CD4-positive, alpha-beta T cell treated with Interleukin-17A for 1 hour (primary cell): ENCODE measurements around the gene MRPL51.
"Not testable (repeated sequence)": the region's sequence is repeated elsewhere in the genome, so short reads cannot be mapped to it uniquely, and the experiment has no call there.

Experiments used
- DNase-seq: peaks from one replicate; pipeline ENCODE4 v3.0.0-alpha.2; 2020

MRPL51 gene

GRCh38 chr12:6530576-6531260, 37.7 kb upstream of the MRPL51 start:
- no peak for DNase-seq

DNA sequence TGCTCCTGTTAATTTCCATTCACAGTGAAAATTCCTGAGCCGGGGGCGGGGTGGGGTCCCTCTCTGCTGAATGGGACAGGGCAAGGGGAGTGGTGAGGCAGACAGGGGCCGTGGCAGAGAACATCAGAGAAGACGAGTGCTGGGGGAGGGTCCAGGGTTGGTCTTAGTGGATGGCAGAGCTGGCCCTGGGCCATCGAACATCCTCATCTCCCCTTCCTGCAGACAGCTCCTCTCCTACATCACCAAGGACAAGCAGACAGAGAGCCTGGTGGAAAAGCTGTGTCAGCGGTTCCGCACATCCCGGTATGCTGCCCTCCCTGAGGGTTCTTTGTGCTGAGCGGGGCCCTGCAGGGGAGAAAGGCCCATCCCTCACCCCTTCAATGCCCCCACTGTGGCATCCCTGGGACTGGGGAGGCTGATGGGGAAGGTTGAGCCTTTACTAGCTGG, 36.3 kb upstream of the MRPL51 start:
- DNase-seq = no peak

- no peak for DNase-seq
Observed at GRCh38 chr12:6528539-6529235, 35.6 kb upstream of the MRPL51 start.

DNA sequence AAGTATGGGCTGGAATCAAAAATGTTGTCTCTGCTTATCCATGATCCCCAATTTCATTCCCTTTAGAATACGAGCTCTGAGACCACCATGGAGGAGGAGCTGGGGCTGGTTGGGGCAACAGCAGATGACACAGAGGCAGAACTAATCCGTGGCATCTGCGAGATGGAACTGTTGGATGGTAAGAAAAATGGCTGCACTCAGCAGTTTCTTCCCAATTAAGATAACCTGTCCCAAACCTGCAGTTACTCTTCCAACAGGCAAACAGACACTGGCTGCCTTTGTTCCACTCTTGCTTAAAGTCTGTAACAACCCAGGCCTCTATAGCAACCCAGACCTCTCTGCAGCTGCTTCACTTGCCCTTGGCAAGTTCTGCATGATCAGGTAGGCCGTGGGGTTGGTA, 34.6 kb upstream of the MRPL51 start:
- no peak for DNase-seq

GRCh38 chr12:6526766-6527525, 33.9 kb upstream of the MRPL51 start:
- no peak for DNase-seq

GRCh38 chr12:6526201-6526600, 33.1 kb upstream of the MRPL51 start:
- no peak for DNase-seq

GRCh38 chr12:6524648-6525047, 31.6 kb upstream of the MRPL51 start:
- DNase-seq = no peak

DNA sequence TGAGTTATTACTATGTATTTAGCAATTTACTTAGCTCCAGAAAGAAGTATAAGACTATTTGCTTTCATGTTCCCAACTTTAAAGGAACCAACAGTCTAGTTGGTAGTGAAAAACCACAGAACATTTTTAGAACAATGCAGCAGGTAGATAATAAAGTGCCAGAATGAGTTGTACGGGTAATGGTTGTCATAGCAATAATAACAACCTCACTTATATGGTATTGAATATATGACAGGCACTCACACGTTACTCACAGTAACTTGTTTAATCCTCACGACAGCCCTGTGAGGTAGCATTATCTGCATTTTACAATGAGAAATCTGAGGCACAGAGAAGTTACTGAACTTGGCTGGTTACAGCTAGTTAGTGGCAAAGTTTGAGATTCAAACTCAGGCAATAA, 30.6 kb upstream of the MRPL51 start:
- DNase-seq = no peak

- no peak for DNase-seq
Observed at GRCh38 chr12:6522193-6522592, 29.1 kb upstream of the MRPL51 start.

DNA sequence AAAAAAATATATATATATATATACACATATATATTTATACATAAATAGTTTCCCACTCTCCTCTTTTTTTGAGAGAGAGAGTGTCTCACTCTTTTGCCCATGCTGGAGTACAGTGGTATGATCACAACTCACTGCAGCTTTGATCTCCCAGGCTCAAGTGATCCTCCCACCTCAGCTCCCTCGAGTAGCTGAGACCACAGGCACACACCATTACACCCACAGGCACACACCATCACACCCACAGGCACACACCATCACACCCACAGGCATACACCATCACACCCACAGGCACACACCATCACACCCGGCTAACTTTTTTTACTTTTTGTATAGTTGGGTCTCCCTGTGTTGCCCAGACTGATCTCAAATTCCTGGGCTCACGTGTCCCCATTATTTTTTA, 27.1 kb upstream of the MRPL51 start:
- no peak for DNase-seq

- DNase-seq = no peak
Observed at GRCh38 chr12:6508087-6508486, 15.0 kb upstream of the MRPL51 start.

DNA sequence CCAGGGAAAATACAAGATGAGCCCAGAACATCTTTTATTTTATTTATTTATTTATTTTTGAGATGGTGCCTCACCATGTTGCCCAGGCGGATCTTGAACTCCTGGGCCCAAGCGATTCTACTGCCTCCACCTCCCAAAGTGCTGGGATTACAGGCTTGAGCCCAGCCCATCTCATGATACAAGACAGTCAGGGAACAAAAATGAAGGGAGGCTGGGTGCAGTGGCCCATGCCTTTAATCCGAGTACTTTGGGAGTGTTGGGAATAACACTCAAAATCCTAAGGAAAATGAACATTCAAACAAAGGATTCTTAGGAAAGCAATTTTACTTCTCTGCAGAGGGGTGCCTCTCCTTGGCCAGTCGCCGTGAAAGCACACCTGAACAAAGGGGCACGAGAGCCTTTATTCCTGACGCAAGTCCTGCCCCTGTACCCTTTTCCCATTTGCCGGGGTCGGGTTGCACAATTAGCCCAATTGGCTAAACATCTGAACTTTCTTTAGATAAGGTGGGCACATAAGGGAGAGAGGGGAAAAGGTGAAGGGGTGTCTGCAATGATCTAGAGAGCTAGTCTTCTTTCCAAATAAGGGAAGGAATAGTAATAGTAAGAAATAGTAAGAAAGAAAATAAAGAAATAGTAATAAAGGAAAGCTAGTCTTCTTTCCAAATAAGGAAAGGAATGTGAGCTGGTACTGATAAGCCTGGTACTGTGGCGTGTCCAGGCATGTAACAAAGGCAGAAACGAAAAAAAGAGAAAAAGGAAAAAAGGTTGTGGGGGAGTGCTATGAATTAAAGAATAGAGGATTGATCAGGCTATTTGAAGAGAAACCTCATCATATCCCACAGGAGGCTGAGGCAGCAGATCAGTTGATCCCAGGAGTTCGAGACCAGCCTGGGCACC, 14.3 kb upstream of the MRPL51 start:
- no peak for DNase-seq

GRCh38 chr12:6500466-6500865, 7.4 kb upstream of the MRPL51 start:
- no peak for DNase-seq

- not testable (repeated sequence) for DNase-seq
Observed at GRCh38 chr12:6497291-6497690, 4.2 kb upstream of the MRPL51 start.

DNA sequence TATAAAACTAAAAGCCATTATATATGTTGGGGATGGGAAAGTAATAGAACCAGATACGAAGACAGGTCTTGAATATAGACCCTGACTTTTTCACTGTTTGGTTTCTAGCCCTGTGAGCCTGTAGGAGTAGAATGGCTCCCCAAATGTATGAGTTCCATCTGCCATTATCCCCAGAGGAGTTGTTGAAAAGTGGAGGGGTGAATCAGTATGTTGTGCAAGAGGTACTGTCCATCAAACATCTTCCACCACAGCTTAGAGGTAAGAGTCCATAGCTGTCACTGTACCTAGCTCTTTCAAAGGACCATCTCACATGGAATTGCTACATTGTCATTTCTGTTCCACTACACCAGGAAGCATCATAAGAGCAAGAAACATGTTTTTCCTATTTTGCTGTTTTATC, 1.9 kb upstream of the MRPL51 start:
- no peak for DNase-seq

GRCh38 chr12:6494258-6494743, 1.2 kb upstream of the MRPL51 start:
- DNase-seq = no peak

GRCh38 chr12:6493497-6494257, 615 bp upstream of the MRPL51 start, which contains the start of gene NCAPD2:
NCAPD2 (plus strand) TSS chr12:6494102; CDS start chr12:6495099, 997 bp downstream.
- DNase-seq = peak; percentile 97

GRCh38 chr12:6490673-6491072, 2.4 kb downstream of the MRPL51 start:
- DNase-seq = not testable (repeated sequence)

GRCh38 chr12:6489449-6489848, 3.6 kb downstream of the MRPL51 start:
- DNase-seq = no peak

DNA sequence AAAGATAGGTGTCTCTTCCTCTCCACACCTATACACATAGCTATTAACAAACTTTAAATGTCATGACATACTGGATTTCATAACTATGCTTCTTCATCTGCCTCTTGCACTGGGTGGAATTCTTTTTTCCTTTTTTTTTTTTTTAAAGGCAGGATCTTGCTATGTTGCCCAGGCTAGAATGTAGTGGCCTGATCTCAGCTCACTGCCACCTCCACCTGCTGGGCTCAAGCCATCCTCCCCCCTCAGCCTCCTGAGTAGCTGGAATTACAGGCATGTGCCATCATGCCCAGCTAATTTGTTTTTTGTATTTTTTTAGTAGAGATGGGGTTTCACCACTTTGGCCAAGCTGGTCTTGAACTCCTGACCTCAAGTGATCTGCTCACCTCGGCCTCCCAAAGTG, 4.8 kb downstream of the MRPL51 start:
- no peak for DNase-seq

DNA sequence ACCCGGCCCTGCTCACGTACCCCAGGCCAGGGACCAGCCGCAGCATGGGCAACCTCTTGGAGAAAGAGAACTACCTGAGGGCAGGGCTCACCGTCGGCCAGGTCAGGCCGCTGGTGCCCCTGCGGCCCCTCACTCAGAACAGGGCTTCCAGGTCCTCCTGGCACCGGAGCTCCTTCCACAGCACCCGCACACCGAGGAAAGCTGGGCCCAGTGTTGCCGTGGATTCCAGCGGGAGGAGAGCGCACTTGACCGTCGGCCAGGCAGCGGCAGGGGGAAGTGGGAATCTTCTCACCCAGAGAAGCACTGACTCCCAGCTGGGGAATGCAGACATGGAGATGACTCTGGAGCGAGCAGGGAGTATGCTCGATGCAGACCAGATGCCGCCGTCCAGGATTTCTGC, 14.6 kb downstream of the MRPL51 start:
- DNase-seq = no peak
